Measurements from ENCODE around the gene PLCH1. TPM values are rescaled to one million over a fixed set of nuclear protein-coding genes. Genes with fewer than 3 reads are reported as not detected.

The PLCH1 gene
- total RNA-seq, 1 donor from 2014 or later: not detected

DNA sequence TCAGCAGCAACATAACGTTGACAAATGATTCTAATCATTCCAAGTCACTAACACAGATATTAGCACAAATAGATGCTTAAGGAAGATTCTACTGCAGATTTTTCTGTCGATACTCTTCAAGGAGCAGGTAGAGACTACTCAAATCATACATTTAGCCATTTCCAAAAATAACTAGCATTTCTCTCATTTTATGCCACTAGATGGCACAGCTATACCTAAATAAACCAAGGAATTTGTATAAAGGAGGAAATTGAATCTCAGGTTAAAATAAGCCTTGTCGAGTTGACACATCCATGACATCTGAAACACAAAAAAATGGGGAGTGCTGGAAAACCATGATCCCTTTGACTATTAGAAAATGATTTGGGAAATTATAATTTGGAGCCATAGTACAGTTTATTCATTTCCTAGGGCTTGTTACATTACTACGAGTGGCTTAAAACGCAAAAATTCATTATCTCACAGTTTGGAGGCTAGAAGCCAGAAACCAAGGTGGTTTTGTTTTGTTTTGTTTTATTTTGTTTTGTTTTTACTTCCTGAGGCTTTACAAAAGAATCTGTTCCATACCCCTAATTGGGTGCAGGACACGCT lies 391.9 kb downstream of the PLCH1 start:
- peaks cover 38% of the 10 kb centered on the region for H3K27me3 Mint-ChIP-seq (ENCODE audit: unreplicated experiment)
- H3K27ac Mint-ChIP-seq (ENCODE audit: unreplicated experiment): no peak overlapping the region
- H3K4me1 Mint-ChIP-seq (ENCODE audit: unreplicated experiment): no peaks in the 10 kb centered on the region
- peaks cover 3% of the 10 kb centered on the region for H3K9me3 Mint-ChIP-seq (ENCODE audit: unreplicated experiment)
- no peak for DNase-seq (ENCODE audit: extremely low spot score, unreplicated experiment)
- TF ChIP-seq, protein P1, sequence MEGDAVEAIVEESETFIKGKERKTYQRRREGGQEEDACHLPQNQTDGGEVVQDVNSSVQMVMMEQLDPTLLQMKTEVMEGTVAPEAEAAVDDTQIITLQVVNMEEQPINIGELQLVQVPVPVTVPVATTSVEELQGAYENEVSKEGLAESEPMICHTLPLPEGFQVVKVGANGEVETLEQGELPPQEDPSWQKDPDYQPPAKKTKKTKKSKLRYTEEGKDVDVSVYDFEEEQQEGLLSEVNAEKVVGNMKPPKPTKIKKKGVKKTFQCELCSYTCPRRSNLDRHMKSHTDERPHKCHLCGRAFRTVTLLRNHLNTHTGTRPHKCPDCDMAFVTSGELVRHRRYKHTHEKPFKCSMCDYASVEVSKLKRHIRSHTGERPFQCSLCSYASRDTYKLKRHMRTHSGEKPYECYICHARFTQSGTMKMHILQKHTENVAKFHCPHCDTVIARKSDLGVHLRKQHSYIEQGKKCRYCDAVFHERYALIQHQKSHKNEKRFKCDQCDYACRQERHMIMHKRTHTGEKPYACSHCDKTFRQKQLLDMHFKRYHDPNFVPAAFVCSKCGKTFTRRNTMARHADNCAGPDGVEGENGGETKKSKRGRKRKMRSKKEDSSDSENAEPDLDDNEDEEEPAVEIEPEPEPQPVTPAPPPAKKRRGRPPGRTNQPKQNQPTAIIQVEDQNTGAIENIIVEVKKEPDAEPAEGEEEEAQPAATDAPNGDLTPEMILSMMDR (IDR thresholded peaks at IDR 0.05): peak; percentile 65
- H3K4me3 Mint-ChIP-seq (ENCODE audit: unreplicated experiment): no peak overlapping the region
- no peaks in the 10 kb centered on the region for H3K36me3 Mint-ChIP-seq (ENCODE audit: unreplicated experiment)

DNA sequence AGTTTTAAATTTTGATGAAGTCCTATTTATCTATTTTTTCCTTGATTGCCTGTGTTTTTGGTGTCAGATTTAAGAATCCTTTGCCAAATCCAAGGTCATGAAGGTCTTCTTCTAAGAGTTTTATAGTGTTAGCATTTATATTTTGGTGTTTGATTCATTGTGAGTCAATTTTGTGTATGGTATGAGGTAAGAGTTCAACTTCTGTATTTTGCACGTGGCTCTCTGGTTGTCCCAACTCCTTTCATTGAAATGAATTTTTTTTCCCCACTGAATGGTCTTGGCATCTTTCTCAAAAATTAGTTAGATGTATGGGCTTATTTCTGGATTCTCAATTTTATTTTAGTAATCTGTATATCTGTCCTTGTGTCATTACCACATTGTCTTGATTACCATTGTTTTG lies 394.3 kb downstream of the PLCH1 start:
- no peak for DNase-seq (ENCODE audit: extremely low spot score, unreplicated experiment)
- no peaks in the 10 kb centered on the region for H3K4me1 Mint-ChIP-seq (ENCODE audit: unreplicated experiment)
- TF ChIP-seq, protein P1 (IDR thresholded peaks at IDR 0.05): no peak
- H3K27ac Mint-ChIP-seq (ENCODE audit: unreplicated experiment): no peak overlapping the region
- H3K4me3 Mint-ChIP-seq (ENCODE audit: unreplicated experiment): no peak overlapping the region
- no peaks in the 10 kb centered on the region for H3K36me3 Mint-ChIP-seq (ENCODE audit: unreplicated experiment)
- peaks cover 27% of the 10 kb centered on the region for H3K27me3 Mint-ChIP-seq (ENCODE audit: unreplicated experiment)
- H3K9me3 Mint-ChIP-seq (ENCODE audit: unreplicated experiment): peaks cover 3% of the 10 kb centered on the region

DNA sequence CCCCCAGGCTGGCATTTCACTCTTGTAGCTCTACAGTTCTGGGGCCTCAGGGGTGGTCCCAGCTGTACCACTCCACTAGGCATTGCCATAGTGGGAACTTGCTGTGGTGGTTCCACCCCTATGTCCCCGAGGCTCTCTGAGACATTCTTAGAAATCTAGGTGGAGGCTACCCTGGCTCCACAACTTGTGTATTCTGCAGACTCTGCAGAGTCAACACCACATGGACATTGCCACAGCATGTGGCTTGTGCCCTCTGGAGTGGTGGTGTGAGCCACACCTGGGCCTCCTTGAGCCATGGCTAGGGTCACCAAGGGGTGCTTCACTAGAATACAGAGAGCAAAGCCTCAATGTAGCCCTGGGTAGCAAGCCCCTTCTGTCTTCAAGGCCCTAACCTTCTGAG lies 397.0 kb downstream of the PLCH1 start:
- Mint-ChIP-seq H3K27ac (ENCODE audit: unreplicated experiment) (no peak overlapping the region), H3K4me3 (ENCODE audit: unreplicated experiment) (no peak overlapping the region), H3K36me3 (ENCODE audit: unreplicated experiment) (no peaks in the 10 kb centered on the region), H3K9me3 (ENCODE audit: unreplicated experiment) (peaks cover 3% of the 10 kb centered on the region), H3K27me3 (ENCODE audit: unreplicated experiment) (peaks cover 16% of the 10 kb centered on the region), H3K4me1 (ENCODE audit: unreplicated experiment) (no peaks in the 10 kb centered on the region)
- DNase-seq (ENCODE audit: extremely low spot score, unreplicated experiment): no peak
- TF ChIP-seq, protein P1 (IDR thresholded peaks at IDR 0.05): no peak

DNA sequence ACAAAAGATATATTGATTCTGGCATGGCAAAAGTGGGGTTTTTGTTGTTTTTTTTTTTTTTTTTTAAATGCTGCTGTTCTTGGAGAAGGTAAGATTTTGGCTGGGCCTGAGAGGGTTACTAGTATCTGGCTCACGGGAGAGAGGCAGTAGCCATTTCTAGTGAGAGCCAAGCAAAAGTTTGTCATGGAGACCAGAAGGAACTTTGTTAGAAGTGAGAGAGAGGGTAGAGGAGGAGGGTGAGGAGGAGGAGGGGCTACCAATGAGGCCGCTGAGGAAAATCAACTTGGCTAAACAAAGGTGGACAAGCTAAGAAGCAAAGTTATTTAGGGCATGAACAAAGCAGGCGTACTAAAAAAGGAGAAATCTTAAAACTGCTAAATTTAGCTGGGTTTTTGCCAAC lies 402.5 kb downstream of the PLCH1 start:
- H3K36me3 Mint-ChIP-seq (ENCODE audit: unreplicated experiment): no peaks in the 10 kb centered on the region
- no peaks in the 10 kb centered on the region for H3K9me3 Mint-ChIP-seq (ENCODE audit: unreplicated experiment)
- H3K4me1 Mint-ChIP-seq (ENCODE audit: unreplicated experiment): no peaks in the 10 kb centered on the region
- H3K27ac Mint-ChIP-seq (ENCODE audit: unreplicated experiment): no peak overlapping the region
- H3K4me3 Mint-ChIP-seq (ENCODE audit: unreplicated experiment): no peak overlapping the region
- TF ChIP-seq, protein P1 (IDR thresholded peaks at IDR 0.05): no peak
- no peak for DNase-seq (ENCODE audit: extremely low spot score, unreplicated experiment)
- peaks cover 38% of the 10 kb centered on the region for H3K27me3 Mint-ChIP-seq (ENCODE audit: unreplicated experiment)

DNA sequence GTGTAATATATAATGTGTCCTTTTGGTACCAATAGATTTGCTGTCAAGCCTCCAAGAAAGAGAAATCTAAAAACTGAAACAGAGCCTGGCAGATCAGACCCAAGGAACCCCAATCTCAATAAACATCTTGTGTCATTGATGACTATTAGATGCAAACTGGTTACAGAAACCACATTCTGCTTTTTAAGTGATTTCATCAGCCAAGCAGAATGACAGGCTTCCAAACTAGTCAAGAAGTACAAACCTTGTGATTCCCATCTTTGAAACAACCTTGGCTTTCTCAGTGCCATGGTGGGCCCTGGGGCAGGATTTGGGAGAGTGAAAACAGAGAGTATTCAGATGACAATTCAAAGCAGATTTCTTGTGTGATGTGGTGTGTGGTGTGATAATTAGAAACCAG lies 405.8 kb downstream of the PLCH1 start:
- Mint-ChIP-seq H3K9me3 (ENCODE audit: unreplicated experiment) (no peaks in the 10 kb centered on the region), H3K27ac (ENCODE audit: unreplicated experiment) (no peak overlapping the region), H3K4me3 (ENCODE audit: unreplicated experiment) (no peak overlapping the region), H3K4me1 (ENCODE audit: unreplicated experiment) (no peaks in the 10 kb centered on the region), H3K27me3 (ENCODE audit: unreplicated experiment) (peaks cover 38% of the 10 kb centered on the region), H3K36me3 (ENCODE audit: unreplicated experiment) (no peaks in the 10 kb centered on the region)
- TF ChIP-seq, protein P1 (IDR thresholded peaks at IDR 0.05): no peak
- DNase-seq (ENCODE audit: extremely low spot score, unreplicated experiment): no peak

Data from osteocyte (in vitro differentiated cells).